HEK293 (cell line): ENCODE data around the gene DUSP1.

Source experiments
- BCL11B ChIP-seq: fragments of 450-650 bp; formaldehyde crosslinking; IDR thresholded peaks from 2 replicates; pipeline ENCODE4 v1.5.1; 2016; ENCODE audit warnings: low read depth, missing biosample characterization, missing genetic modification characterization
- GLIS2 ChIP-seq: fragments of 450-650 bp; formaldehyde crosslinking; IDR thresholded peaks from 2 replicates; pipeline ENCODE4 v1.5.1; 2016; ENCODE audit warnings: missing biosample characterization, missing genetic modification characterization
- HOXC10 ChIP-seq: sonication (generic); formaldehyde crosslinking; IDR thresholded peaks from 2 replicates; pipeline ENCODE4 v1.8.1; 2023; ENCODE audit warnings: mild to moderate bottlenecking, missing genetic modification reagents
- RBAK ChIP-seq: fragments of 450-650 bp; formaldehyde crosslinking; IDR thresholded peaks from 2 replicates; pipeline ENCODE4 v1.5.1; 2016; ENCODE audit warnings: missing biosample characterization, missing genetic modification characterization
- ZBTB20 ChIP-seq: fragments of 450-650 bp; formaldehyde crosslinking; IDR thresholded peaks from 2 replicates; pipeline ENCODE4 v1.5.1; 2016; ENCODE audit warnings: missing biosample characterization, missing genetic modification characterization
- ZFP3 ChIP-seq: fragments of 450-650 bp; formaldehyde crosslinking; IDR thresholded peaks from 2 replicates; pipeline ENCODE4 v1.5.1; 2016; ENCODE audit warnings: low read depth, missing biosample characterization, missing genetic modification characterization
- ZNF10 ChIP-seq: fragments of 450-650 bp; formaldehyde crosslinking; IDR thresholded peaks from 2 replicates; pipeline ENCODE4 v1.5.1; 2017; ENCODE audit warnings: missing biosample characterization, missing genetic modification characterization
- ZNF350 ChIP-seq: fragments of 450-650 bp; formaldehyde crosslinking; IDR thresholded peaks from 2 replicates; pipeline ENCODE4 v1.5.0; 2017; ENCODE audit warnings: missing biosample characterization, mild to moderate bottlenecking, missing genetic modification characterization
- ZNF394 ChIP-seq: fragments of 450-650 bp; formaldehyde crosslinking; IDR thresholded peaks from 2 replicates; pipeline ENCODE4 v1.5.1; 2016; ENCODE audit warnings: missing biosample characterization, missing genetic modification characterization, mild to moderate bottlenecking, moderate library complexity, borderline replicate concordance
- ZNF404 ChIP-seq: fragments of 450-650 bp; formaldehyde crosslinking; IDR thresholded peaks from 2 replicates; pipeline ENCODE4 v1.5.1; 2017; ENCODE audit warnings: missing biosample characterization, missing genetic modification characterization
- ZNF416 ChIP-seq: fragments of 450-650 bp; formaldehyde crosslinking; IDR thresholded peaks from 2 replicates; pipeline ENCODE4 v1.5.1; 2016; ENCODE audit warnings: missing biosample characterization, missing genetic modification characterization
- ZNF501 ChIP-seq: fragments of 450-650 bp; formaldehyde crosslinking; IDR thresholded peaks from 2 replicates; pipeline ENCODE4 v1.5.1; 2016; ENCODE audit warnings: missing biosample characterization, missing genetic modification characterization
- ZNF530 ChIP-seq: fragments of 450-650 bp; formaldehyde crosslinking; IDR thresholded peaks from 2 replicates; pipeline ENCODE4 v1.5.1; 2016; ENCODE audit warnings: low read depth, missing biosample characterization, missing genetic modification characterization
- ZNF621 ChIP-seq: fragments of 450-650 bp; formaldehyde crosslinking; IDR thresholded peaks from 2 replicates; pipeline ENCODE4 v1.5.1; 2017; ENCODE audit warnings: missing biosample characterization, missing genetic modification characterization
- ZNF654 ChIP-seq: fragments of 450-650 bp; formaldehyde crosslinking; IDR thresholded peaks from 2 replicates; pipeline ENCODE4 v1.5.1; 2016; ENCODE audit warnings: low read depth, missing biosample characterization, missing genetic modification characterization
- ZNF707 ChIP-seq: fragments of 450-650 bp; formaldehyde crosslinking; IDR thresholded peaks from 2 replicates; pipeline ENCODE4 v1.5.1; 2016; ENCODE audit warnings: missing biosample characterization, missing genetic modification characterization
- ZNF76 ChIP-seq: fragments of 450-650 bp; formaldehyde crosslinking; IDR thresholded peaks from 2 replicates; pipeline ENCODE4; 2016; ENCODE audit warnings: low read depth, missing biosample characterization, missing genetic modification characterization, borderline replicate concordance
- ZSCAN23 ChIP-seq: fragments of 450-650 bp; formaldehyde crosslinking; IDR thresholded peaks from 2 replicates; pipeline ENCODE4 v1.5.1; 2016; ENCODE audit warnings: missing biosample characterization, missing genetic modification characterization
- TF ChIP-seq, protein P1 (sequence below): fragments of 450-650 bp; formaldehyde crosslinking; IDR thresholded peaks from 2 replicates; pipeline ENCODE4 v1.5.1; 2016; ENCODE audit warnings: missing biosample characterization, missing genetic modification characterization
- TF ChIP-seq, protein P2 (sequence below): fragments of 450-650 bp; formaldehyde crosslinking; IDR thresholded peaks from 2 replicates; pipeline ENCODE4 v1.5.1; 2016; ENCODE audit warnings: missing biosample characterization, missing genetic modification characterization
- TF ChIP-seq, protein P3 (sequence below): fragments of 450-650 bp; formaldehyde crosslinking; IDR thresholded peaks from 2 replicates; pipeline ENCODE4 v1.5.1; 2016; ENCODE audit warnings: missing biosample characterization, missing genetic modification characterization
- TF ChIP-seq, protein P4 (sequence below): fragments of 450-650 bp; formaldehyde crosslinking; IDR thresholded peaks from 2 replicates; pipeline ENCODE4 v1.5.1; 2016; ENCODE audit warnings: missing biosample characterization, missing genetic modification characterization
- TF ChIP-seq, protein P5 (sequence below): fragments of 450-650 bp; formaldehyde crosslinking; IDR thresholded peaks from 2 replicates; pipeline ENCODE4 v1.5.1; 2016; ENCODE audit warnings: missing biosample characterization, missing genetic modification characterization
- TF ChIP-seq, protein P6 (sequence below): fragments of 450-650 bp; formaldehyde crosslinking; IDR thresholded peaks from 2 replicates; pipeline ENCODE4 v1.5.1; 2016; ENCODE audit warnings: missing biosample characterization, missing genetic modification characterization
- TF ChIP-seq, protein P7 (sequence below): fragments of 450-650 bp; formaldehyde crosslinking; IDR thresholded peaks from 2 replicates; pipeline ENCODE4 v1.5.1; 2016; ENCODE audit warnings: missing biosample characterization, missing genetic modification characterization

DUSP1 gene

DNA sequence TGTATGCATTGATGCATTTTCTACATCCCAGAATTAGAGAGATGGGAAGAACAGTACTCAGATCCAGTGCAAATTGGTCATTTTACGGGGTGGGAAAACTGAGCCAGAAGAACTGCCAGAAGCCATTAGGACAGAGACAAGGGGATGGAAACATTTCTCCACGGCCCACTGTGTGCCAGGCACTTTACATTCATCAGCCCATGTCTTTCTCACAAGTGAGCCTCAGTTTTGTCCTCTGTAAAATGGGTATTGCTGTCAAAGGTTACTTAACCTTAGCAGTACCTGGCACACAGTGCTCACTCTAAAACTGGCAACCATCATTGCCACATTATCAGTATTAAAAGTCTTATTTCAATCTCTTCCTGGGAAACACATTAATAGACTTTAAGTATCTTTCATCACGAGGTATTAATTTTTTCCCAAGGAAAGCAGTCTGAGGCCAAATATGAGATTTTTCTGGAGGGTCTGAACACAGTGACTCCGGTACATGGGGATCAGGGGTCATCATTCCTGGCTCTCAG lies 5.2 kb downstream of the DUSP1 start (continued):
- TF ChIP-seq ZSCAN23 (tag by site-specific recombination) (peak; percentile 9; the same call in 1 of the 2 replicates), ZNF501 (tag by site-specific recombination) (no peak; the same call in 1 of the 2 replicates), RBAK (tag by site-specific recombination) (no peak), ZNF394 (tag by site-specific recombination) (no peak; the same call in 1 of the 2 replicates), ZNF404 (tag by site-specific recombination) (no peak), ZNF10 (tag by site-specific recombination) (no peak), ZNF621 (tag by site-specific recombination) (no peak), ZNF530 (tag by site-specific recombination) (no peak), ZNF654 (tag by site-specific recombination) (no peak), HOXC10 (CRISPR knock-in tag) (no peak), BCL11B (tag by site-specific recombination) (no peak), ZNF416 (tag by site-specific recombination) (no peak), ZFP3 (tag by site-specific recombination) (no peak), ZNF707 (no peak), ZNF76 (tag by site-specific recombination) (peak; percentile 48; the same call in 1 of the 2 replicates), ZBTB20 (tag by site-specific recombination) (no peak), ZNF350 (tag by site-specific recombination) (no peak), GLIS2 (tag by site-specific recombination) (no peak)
- TF ChIP-seq, protein P1, sequence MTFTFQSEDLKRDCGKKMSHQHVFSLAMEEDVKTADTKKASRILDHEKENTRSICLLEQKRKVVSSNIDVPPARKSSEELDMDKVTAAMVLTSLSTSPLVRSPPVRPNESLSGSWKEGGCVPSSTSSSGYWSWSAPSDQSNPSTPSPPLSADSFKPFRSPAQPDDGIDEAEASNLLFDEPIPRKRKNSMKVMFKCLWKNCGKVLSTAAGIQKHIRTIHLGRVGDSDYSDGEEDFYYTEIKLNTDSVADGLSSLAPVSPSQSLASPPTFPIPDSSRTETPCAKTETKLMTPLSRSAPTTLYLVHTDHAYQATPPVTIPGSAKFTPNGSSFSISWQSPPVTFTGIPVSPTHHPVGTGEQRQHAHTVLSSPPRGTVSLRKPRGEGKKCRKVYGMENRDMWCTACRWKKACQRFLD (tag by site-specific recombination), result no peak
- TF ChIP-seq, protein P2, sequence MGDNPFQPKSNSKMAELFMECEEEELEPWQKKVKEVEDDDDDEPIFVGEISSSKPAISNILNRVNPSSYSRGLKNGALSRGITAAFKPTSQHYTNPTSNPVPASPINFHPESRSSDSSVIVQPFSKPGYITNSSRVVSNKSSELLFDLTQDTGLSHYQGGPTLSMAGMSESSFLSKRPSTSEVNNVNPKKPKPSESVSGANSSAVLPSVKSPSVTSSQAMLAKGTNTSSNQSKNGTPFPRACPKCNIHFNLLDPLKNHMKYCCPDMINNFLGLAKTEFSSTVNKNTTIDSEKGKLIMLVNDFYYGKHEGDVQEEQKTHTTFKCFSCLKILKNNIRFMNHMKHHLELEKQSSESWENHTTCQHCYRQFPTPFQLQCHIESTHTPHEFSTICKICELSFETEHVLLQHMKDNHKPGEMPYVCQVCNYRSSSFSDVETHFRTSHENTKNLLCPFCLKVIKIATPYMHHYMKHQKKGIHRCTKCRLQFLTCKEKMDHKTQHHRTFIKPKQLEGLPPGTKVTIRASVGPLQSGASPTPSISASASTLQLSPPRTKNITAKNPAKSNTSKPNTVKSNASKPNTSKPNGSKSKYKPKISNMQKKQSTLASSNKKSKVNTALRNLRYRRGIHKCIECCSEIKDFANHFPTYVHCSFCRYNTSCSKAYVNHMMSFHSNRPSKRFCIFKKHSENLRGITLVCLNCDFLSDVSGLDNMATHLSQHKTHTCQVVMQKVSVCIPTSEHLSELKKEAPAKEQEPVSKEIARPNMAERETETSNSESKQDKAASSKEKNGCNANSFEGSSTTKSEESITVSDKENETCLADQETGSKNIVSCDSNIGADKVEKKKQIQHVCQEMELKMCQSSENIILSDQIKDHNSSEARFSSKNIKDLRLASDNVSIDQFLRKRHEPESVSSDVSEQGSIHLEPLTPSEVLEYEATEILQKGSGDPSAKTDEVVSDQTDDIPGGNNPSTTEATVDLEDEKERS (tag by site-specific recombination), result no peak
- TF ChIP-seq, protein P3, sequence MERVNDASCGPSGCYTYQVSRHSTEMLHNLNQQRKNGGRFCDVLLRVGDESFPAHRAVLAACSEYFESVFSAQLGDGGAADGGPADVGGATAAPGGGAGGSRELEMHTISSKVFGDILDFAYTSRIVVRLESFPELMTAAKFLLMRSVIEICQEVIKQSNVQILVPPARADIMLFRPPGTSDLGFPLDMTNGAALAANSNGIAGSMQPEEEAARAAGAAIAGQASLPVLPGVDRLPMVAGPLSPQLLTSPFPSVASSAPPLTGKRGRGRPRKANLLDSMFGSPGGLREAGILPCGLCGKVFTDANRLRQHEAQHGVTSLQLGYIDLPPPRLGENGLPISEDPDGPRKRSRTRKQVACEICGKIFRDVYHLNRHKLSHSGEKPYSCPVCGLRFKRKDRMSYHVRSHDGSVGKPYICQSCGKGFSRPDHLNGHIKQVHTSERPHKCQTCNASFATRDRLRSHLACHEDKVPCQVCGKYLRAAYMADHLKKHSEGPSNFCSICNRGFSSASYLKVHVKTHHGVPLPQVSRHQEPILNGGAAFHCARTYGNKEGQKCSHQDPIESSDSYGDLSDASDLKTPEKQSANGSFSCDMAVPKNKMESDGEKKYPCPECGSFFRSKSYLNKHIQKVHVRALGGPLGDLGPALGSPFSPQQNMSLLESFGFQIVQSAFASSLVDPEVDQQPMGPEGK (tag by site-specific recombination), result no peak
- TF ChIP-seq, protein P4, sequence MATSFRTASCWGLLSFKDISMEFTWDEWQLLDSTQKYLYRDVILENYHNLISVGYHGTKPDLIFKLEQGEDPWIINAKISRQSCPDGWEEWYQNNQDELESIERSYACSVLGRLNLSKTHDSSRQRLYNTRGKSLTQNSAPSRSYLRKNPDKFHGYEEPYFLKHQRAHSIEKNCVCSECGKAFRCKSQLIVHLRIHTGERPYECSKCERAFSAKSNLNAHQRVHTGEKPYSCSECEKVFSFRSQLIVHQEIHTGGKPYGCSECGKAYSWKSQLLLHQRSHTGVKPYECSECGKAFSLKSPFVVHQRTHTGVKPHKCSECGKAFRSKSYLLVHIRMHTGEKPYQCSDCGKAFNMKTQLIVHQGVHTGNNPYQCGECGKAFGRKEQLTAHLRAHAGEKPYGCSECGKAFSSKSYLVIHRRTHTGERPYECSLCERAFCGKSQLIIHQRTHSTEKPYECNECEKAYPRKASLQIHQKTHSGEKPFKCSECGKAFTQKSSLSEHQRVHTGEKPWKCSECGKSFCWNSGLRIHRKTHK (tag by site-specific recombination), result no peak
- TF ChIP-seq, protein P5, sequence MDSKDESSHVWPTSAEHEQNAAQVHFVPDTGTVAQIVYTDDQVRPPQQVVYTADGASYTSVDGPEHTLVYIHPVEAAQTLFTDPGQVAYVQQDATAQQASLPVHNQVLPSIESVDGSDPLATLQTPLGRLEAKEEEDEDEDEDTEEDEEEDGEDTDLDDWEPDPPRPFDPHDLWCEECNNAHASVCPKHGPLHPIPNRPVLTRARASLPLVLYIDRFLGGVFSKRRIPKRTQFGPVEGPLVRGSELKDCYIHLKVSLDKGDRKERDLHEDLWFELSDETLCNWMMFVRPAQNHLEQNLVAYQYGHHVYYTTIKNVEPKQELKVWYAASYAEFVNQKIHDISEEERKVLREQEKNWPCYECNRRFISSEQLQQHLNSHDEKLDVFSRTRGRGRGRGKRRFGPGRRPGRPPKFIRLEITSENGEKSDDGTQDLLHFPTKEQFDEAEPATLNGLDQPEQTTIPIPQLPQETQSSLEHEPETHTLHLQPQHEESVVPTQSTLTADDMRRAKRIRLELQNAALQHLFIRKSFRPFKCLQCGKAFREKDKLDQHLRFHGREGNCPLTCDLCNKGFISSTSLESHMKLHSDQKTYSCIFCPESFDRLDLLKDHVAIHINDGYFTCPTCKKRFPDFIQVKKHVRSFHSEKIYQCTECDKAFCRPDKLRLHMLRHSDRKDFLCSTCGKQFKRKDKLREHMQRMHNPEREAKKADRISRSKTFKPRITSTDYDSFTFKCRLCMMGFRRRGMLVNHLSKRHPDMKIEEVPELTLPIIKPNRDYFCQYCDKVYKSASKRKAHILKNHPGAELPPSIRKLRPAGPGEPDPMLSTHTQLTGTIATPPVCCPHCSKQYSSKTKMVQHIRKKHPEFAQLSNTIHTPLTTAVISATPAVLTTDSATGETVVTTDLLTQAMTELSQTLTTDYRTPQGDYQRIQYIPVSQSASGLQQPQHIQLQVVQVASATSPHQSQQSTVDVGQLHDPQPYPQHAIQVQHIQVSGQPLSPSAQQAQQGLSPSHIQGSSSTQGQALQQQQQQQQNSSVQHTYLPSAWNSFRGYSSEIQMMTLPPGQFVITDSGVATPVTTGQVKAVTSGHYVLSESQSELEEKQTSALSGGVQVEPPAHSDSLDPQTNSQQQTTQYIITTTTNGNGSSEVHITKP (tag by site-specific recombination), result no peak
- TF ChIP-seq, protein P6, sequence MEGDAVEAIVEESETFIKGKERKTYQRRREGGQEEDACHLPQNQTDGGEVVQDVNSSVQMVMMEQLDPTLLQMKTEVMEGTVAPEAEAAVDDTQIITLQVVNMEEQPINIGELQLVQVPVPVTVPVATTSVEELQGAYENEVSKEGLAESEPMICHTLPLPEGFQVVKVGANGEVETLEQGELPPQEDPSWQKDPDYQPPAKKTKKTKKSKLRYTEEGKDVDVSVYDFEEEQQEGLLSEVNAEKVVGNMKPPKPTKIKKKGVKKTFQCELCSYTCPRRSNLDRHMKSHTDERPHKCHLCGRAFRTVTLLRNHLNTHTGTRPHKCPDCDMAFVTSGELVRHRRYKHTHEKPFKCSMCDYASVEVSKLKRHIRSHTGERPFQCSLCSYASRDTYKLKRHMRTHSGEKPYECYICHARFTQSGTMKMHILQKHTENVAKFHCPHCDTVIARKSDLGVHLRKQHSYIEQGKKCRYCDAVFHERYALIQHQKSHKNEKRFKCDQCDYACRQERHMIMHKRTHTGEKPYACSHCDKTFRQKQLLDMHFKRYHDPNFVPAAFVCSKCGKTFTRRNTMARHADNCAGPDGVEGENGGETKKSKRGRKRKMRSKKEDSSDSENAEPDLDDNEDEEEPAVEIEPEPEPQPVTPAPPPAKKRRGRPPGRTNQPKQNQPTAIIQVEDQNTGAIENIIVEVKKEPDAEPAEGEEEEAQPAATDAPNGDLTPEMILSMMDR (tag by site-specific recombination), result no peak
- TF ChIP-seq, protein P7, sequence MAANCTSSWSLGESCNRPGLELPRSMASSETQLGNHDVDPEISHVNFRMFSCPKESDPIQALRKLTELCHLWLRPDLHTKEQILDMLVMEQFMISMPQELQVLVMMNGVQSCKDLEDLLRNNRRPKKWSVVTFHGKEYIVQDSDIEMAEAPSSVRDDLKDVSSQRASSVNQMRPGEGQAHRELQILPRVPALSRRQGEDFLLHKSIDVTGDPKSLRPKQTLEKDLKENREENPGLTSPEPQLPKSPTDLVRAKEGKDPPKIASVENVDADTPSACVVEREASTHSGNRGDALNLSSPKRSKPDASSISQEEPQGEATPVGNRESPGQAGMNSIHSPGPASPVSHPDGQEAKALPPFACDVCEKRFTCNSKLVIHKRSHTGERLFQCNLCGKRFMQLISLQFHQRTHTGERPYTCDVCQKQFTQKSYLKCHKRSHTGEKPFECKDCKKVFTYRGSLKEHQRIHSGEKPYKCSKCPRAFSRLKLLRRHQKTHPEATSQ, result no peak
